Trophoblast cell (in vitro differentiated cells and primary cell): ENCODE measurements around the gene UNC79.

Experiments used
- DNase-seq, 2 donors: peaks; one replicate each; pipeline ENCODE4 v3.0.0-alpha.2; 2016
- H2AFZ ChIP-seq: 2 replicates; pipeline ENCODE4 v1.6.1; 2013; ENCODE audit warnings: low read length, moderate library complexity, mild to moderate bottlenecking; ENCODE audit not compliant: insufficient read depth, poor library complexity
- H2AK5ac ChIP-seq: 2 replicates; pipeline ENCODE4 v1.6.1; 2013; ENCODE audit warnings: mild to moderate bottlenecking, low read length
- H2BK120ac ChIP-seq: 2 replicates; pipeline ENCODE4 v1.6.1; 2013; ENCODE audit warnings: low read length, mild to moderate bottlenecking, moderate library complexity; ENCODE audit not compliant: insufficient read depth, poor library complexity
- H2BK12ac ChIP-seq: 2 replicates; pipeline ENCODE4 v1.6.1; 2013; ENCODE audit warnings: mild to moderate bottlenecking, low read length, moderate library complexity
- H2BK5ac ChIP-seq: 2 replicates; pipeline ENCODE4 v1.6.1; 2013; ENCODE audit warnings: low read length, low read depth, moderate library complexity, mild to moderate bottlenecking; ENCODE audit not compliant: poor library complexity
- H3K14ac ChIP-seq: 2 replicates; pipeline ENCODE4 v1.6.1; 2013; ENCODE audit warnings: mild to moderate bottlenecking, low read length
- H3K18ac ChIP-seq: 2 replicates; pipeline ENCODE4 v1.6.1; 2013; ENCODE audit warnings: mild to moderate bottlenecking, low read length
- H3K23ac ChIP-seq: 2 replicates; pipeline ENCODE4 v1.6.1; 2013; ENCODE audit warnings: low read length
- H3K27ac ChIP-seq: 2 replicates; pipeline ENCODE4 v1.5.1; 2013; ENCODE audit warnings: low read depth, mild to moderate bottlenecking, inconsistent platforms, low read length, moderate library complexity
- H3K27me3 ChIP-seq: 2 replicates; pipeline ENCODE4 v1.6.1; 2013; ENCODE audit warnings: inconsistent platforms, mild to moderate bottlenecking, low read length, moderate library complexity; ENCODE audit not compliant: insufficient read depth
- H3K36me3 ChIP-seq, 2 experiments: 1 replicate in 1 of 2; 2 replicates in 1 of 2; pipeline ENCODE4 v1.6.1; 2013; ENCODE audit warnings: low read length in 2 of 2, mild to moderate bottlenecking in 2 of 2, moderate library complexity in 1 of 2; ENCODE audit not compliant: insufficient read depth in 2 of 2, control insufficient read depth in 1 of 2
- H3K4ac ChIP-seq: 2 replicates; pipeline ENCODE4 v1.6.1; 2013; ENCODE audit warnings: low read depth, mild to moderate bottlenecking, low read length, moderate library complexity
- H3K4me1 ChIP-seq, 2 experiments: 1 replicate in 1 of 2; 2 replicates in 1 of 2; pipeline ENCODE4 v1.6.1; 2013; ENCODE audit warnings: low read length in 2 of 2, mild to moderate bottlenecking in 2 of 2, moderate library complexity in 1 of 2; ENCODE audit not compliant: insufficient read depth in 2 of 2, control insufficient read depth in 1 of 2
- H3K4me2 ChIP-seq: 2 replicates; pipeline ENCODE4 v1.6.1; 2013; ENCODE audit warnings: inconsistent platforms, mild to moderate bottlenecking, low read length, moderate library complexity
- H3K4me3 ChIP-seq: 2 replicates; pipeline ENCODE4 v1.5.1; 2013; ENCODE audit warnings: mild to moderate bottlenecking, low read depth, low read length, inconsistent platforms
- H3K79me1 ChIP-seq: one replicate; pipeline ENCODE4 v1.6.1; 2013; ENCODE audit warnings: low read length
- H3K79me2 ChIP-seq: 2 replicates; pipeline ENCODE4 v1.6.1; 2013; ENCODE audit warnings: low read length, mild to moderate bottlenecking; ENCODE audit not compliant: control insufficient read depth, insufficient read depth, poor library complexity
- H3K9ac ChIP-seq: 2 replicates; pipeline ENCODE4 v1.6.1; 2013; ENCODE audit warnings: mild to moderate bottlenecking, low read length
- H3K9me3 ChIP-seq: 2 replicates; pipeline ENCODE4 v1.6.1; 2013; ENCODE audit warnings: low read depth, mild to moderate bottlenecking, control low read depth, inconsistent platforms, low read length; ENCODE audit not compliant: insufficient read depth
- H4K12ac ChIP-seq: 2 replicates; pipeline ENCODE4 v1.6.1; 2013; ENCODE audit warnings: low read depth, mild to moderate bottlenecking, low read length, moderate library complexity
- H4K8ac ChIP-seq: 2 replicates; pipeline ENCODE4 v1.6.1; 2013; ENCODE audit warnings: low read depth, mild to moderate bottlenecking, low read length, moderate library complexity
- H4K91ac ChIP-seq: one replicate; pipeline ENCODE4 v1.6.1; 2013; ENCODE audit warnings: low read depth, mild to moderate bottlenecking, low read length, moderate library complexity
- WGBS: extraction: QIAGEN DNeasy Blood & Tissue Kit; methylation state at CpG from one replicate; pipeline ENCODE4 v1.1.7; 2013; ENCODE audit warnings: missing lambda C conversion rate; ENCODE audit not compliant: insufficient read length, insufficient coverage; ENCODE audit errors: extremely low coverage; 5-methylcytosine and 5-hydroxymethylcytosine counted together

Gene UNC79

DNA sequence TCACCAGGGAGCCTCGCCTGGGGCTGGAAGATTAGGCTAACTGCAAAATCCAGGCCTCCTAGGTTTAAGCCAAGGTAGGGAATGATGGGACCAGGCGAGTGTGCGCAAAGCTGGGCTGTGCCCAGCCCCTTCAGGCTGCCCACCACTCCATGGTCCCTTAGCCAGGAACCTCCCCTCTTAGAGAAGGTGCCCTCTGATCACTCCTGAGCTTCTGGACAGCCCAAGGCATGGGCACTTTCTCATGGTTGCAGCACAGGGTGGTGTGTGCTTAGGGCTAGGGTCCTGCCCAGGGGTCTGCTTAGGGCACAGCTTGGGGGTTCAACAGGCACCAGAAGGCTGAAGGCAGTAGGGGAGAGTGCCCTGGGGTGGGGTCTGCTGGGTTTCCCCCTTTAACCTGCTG, 288.5 kb downstream of the UNC79 start:
- H2BK5ac ChIP-seq = no peak overlapping the region
- no peak overlapping the region for H2BK12ac ChIP-seq
- no peak overlapping the region for H3K4ac ChIP-seq
- no CpG with 5 or more reads among the region's 3 CpGs for WGBS
- no peak overlapping the region for H4K91ac ChIP-seq
- no peak overlapping the region for H3K9ac ChIP-seq
- peaks cover 3% of the 10 kb centered on the region for H3K9me3 ChIP-seq
- no peak for DNase-seq
- H3K4me3 ChIP-seq = no peak overlapping the region
- no peak overlapping the region for H3K18ac ChIP-seq
- no peak overlapping the region for H3K14ac ChIP-seq
- no peaks in the 10 kb centered on the region for H3K79me2 ChIP-seq
- H4K8ac ChIP-seq = no peak overlapping the region
- H3K27ac ChIP-seq = no peak overlapping the region
- H3K4me2 ChIP-seq = no peak overlapping the region
- H2AK5ac ChIP-seq = no peak overlapping the region
- H3K36me3 ChIP-seq = no peaks in the 10 kb centered on the region
- H3K27me3 ChIP-seq = no peaks in the 10 kb centered on the region
- no peak overlapping the region for H2AFZ ChIP-seq
- H3K4me1 ChIP-seq = no peaks in the 10 kb centered on the region
- H3K79me1 ChIP-seq = no peaks in the 10 kb centered on the region
- H3K23ac ChIP-seq = no peak overlapping the region
- H2BK120ac ChIP-seq = no peak overlapping the region
- no peak overlapping the region for H4K12ac ChIP-seq

DNA sequence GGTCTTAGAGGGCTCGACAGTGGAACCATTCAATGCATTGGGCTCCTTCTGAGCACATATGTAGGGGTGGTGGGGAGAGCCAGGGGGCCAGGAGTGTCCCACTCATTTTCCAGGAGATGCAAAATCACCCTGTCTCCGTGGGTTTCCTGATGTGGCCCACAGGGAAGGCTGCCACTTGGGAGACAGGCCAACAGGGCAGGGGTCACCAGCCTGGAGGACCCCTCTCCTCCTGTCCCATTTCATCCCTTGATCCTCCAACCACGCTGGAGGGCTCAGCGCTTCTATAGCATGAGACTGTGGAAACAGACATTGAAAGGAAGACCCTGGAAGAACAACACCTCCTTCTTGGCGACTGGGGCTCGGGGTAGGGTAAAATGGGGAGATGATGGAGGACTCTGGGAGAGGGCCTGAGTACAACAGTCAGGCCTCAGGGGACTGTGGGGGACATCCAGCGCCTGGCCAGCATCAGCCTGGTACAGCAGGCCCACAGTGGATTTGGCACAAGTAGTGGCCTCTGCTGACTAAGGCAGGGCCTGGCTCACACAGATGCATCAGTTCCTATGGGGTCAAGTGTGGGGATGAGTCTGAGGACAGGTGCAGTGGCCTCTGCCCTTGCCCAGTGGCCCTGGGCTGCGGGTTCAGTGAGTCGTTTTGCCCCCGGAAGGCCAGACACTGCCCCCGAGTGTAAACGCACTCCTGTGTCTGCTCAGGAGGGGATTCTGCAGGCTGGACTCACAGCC, 289.5 kb downstream of the UNC79 start:
- Histone ChIP-seq H2AK5ac (no peak overlapping the region), H3K27ac (no peak overlapping the region), H3K27me3 (no peaks in the 10 kb centered on the region), H3K23ac (no peak overlapping the region), H3K79me1 (no peaks in the 10 kb centered on the region), H3K4me3 (no peak overlapping the region), H4K12ac (no peak overlapping the region), H3K9me3 (peaks cover 3% of the 10 kb centered on the region), H2BK12ac (no peak overlapping the region), H3K18ac (no peak overlapping the region), H3K9ac (no peak overlapping the region), H3K79me2 (no peaks in the 10 kb centered on the region), H4K91ac (no peak overlapping the region), H3K14ac (no peak overlapping the region), H2BK120ac (no peak overlapping the region), H3K4me1 (no peaks in the 10 kb centered on the region), H2BK5ac (no peak overlapping the region), H3K4ac (no peak overlapping the region), H4K8ac (no peak overlapping the region), H2AFZ (no peak overlapping the region), H3K36me3 (no peaks in the 10 kb centered on the region), H3K4me2 (no peak overlapping the region)
- WGBS = no CpG with 5 or more reads among the region's 12 CpGs
- no peak for DNase-seq

DNA sequence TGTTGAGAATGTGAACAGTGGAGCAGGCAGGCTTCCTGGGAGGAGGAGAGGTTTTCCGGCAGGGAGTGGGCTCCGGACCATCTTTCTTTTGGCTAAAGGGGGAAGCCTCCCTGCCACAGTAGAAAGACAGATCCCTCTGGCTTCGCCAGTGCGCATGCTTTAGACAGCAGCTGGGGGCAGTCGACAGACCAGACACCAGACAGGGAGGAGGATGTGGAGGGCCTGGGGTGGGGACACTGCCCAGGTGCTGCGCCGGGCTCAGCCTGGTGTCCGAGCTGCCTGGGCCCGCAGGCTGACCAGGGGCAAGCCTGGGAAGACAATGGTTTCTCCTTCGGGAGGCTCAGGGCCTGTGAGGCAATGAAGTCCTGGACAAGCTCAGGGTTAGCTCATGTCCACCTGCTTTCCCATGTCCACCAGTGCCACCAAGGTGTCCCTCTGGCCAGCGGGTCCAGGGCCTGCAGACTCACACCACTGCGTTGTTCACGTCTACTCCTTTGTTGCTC, 290.3 kb downstream of the UNC79 start:
- Histone ChIP-seq H4K8ac (no peak overlapping the region), H2BK120ac (no peak overlapping the region), H3K4me2 (no peak overlapping the region), H3K27ac (no peak overlapping the region), H4K12ac (no peak overlapping the region), H3K36me3 (no peaks in the 10 kb centered on the region), H3K18ac (no peak overlapping the region), H3K79me2 (no peaks in the 10 kb centered on the region), H3K4ac (no peak overlapping the region), H3K4me1 (no peaks in the 10 kb centered on the region), H3K14ac (no peak overlapping the region), H4K91ac (no peak overlapping the region), H3K9me3 (peaks cover 3% of the 10 kb centered on the region), H2BK12ac (no peak overlapping the region), H3K4me3 (no peak overlapping the region), H3K79me1 (no peaks in the 10 kb centered on the region), H2BK5ac (no peak overlapping the region), H2AK5ac (no peak overlapping the region), H2AFZ (no peak overlapping the region), H3K9ac (no peak overlapping the region), H3K27me3 (no peaks in the 10 kb centered on the region), H3K23ac (no peak overlapping the region)
- no peak for DNase-seq
- no CpG with 5 or more reads among the region's 13 CpGs for WGBS

DNA sequence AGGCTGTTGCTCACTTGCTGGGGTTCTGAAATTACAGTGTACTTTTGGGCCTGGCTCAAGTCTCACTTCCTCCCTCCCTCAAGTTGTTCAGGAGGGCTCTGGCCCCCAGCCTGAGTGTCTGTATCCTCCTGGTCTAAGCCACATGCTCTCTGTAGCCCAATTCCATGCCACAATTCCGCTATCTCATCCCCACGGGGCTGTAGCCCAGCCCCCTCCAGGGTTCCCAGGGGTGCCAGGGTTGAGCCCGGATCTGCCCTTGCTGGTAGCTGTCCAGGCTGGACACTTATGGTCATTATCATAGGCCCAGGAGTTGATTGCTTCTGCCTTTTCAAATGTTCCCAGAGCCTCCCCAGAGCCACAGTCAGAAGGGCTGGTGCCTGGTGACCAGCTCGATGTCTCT, 292.3 kb downstream of the UNC79 start:
- no peak for DNase-seq
- H3K27me3 ChIP-seq = no peaks in the 10 kb centered on the region
- H3K36me3 ChIP-seq = no peaks in the 10 kb centered on the region
- H2BK5ac ChIP-seq = no peak overlapping the region
- peaks cover 3% of the 10 kb centered on the region for H3K9me3 ChIP-seq
- no peak overlapping the region for H3K9ac ChIP-seq
- no peaks in the 10 kb centered on the region for H3K4me1 ChIP-seq
- no peak overlapping the region for H4K91ac ChIP-seq
- H3K79me2 ChIP-seq = no peaks in the 10 kb centered on the region
- H2AK5ac ChIP-seq = no peak overlapping the region
- H2BK120ac ChIP-seq = no peak overlapping the region
- H3K79me1 ChIP-seq = no peaks in the 10 kb centered on the region
- no CpG with 5 or more reads among the region's 4 CpGs for WGBS
- no peak overlapping the region for H4K8ac ChIP-seq
- H3K27ac ChIP-seq = no peak overlapping the region
- H2BK12ac ChIP-seq = no peak overlapping the region
- H3K4me3 ChIP-seq = no peak overlapping the region
- H3K14ac ChIP-seq = no peak overlapping the region
- H3K23ac ChIP-seq = no peak overlapping the region
- H3K4me2 ChIP-seq = no peak overlapping the region
- H2AFZ ChIP-seq = no peak overlapping the region
- H3K4ac ChIP-seq = no peak overlapping the region
- no peak overlapping the region for H3K18ac ChIP-seq
- H4K12ac ChIP-seq = no peak overlapping the region
